ENCODE results near the gene RAE1.

Gene RAE1

DNA sequence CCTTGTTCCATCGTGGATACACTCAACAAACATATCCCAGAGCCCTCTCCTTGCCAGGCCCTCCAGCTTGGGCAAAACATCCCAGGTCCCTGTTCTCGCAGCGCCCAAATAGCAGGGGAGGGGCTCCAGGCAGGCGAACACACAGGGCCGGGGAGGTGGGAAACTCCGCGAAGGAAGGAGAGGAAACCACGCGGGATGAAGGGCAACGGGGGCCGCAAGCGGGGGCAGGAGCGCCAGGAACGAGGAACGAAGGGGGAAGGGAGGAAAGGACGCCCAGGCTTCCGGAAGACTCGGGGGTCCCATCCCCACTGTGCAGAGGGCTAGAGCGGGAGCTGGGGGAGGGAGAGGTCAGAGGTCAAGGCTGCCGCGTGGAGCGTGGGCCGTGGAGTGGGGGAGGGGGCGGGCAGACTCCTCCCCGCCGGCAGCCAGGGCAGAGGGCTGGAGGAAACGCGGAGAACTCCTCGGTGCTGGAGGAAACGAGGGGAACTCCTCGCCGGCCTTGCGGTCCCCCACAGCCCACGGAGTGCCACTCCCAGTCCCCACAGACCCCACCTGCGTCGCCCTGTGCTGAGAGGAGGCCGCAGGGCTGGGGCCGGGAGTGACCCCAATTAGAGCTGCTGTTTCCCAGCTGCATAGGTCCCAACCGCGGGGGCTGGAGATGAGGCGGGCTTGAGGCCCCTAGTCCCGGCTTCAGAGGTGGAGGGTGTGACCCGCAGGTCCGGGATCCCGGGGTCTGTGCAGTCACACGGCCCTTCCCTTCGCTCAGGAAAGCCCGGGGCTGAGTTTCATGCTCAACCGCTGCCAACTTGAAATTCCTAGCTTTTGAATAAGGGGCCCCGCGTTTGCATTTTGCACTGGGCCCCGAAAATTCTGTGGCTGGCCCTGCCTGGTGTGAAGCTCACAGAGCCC lies 38.9 kb downstream of the RAE1 start:
- DNase-seq: no peak

- DNase-seq: no peak
These were observed 39.8 kb downstream of the RAE1 start, which contains the start of gene RBM38 for GRCh38 chr20:57390604-57391438. Gene RBM38 (plus strand): TSS chr20:57391396. CDS start chr20:57391582, 186 bp downstream.

DNA sequence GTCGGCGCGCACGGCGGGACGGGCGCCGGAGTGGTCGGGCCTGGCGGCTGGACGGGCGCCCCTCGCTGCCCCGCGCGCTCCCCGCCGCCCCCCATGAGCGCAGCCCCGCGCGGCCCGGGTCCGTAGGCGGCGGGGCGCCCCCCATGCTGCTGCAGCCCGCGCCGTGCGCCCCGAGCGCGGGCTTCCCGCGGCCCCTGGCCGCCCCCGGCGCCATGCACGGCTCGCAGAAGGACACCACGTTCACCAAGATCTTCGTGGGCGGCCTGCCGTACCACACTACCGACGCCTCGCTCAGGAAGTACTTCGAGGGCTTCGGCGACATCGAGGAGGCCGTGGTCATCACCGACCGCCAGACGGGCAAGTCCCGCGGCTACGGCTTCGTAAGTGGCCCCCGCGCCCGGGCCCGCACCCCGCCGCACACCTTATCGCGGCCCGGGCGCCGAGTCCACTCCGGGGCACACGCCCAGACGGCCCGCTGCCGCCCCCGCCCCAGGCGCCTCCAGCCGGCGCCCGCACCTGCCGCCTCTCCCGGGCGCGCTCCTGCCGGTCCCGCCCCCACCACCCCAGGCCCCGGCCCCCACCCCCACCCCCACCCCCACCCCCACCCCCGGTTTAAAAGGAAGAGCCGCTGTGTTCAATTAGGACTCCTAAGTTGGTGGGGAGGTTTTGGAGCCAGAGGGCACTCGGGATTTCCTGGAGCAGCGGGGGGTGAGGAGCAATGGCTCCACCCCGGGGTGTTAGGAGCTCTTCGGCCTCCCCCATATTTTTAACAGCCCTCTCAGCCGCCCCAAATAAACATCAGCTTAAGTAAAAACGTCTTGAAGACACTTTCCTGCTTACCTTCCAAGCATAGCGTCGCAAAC lies 40.6 kb downstream of the RAE1 start:
- no peak for DNase-seq

- no peak for DNase-seq
These were observed 41.6 kb downstream of the RAE1 start for GRCh38 chr20:57392512-57393271.

- DNase-seq: no peak
These were observed 42.5 kb downstream of the RAE1 start for GRCh38 chr20:57393321-57394120.

DNA sequence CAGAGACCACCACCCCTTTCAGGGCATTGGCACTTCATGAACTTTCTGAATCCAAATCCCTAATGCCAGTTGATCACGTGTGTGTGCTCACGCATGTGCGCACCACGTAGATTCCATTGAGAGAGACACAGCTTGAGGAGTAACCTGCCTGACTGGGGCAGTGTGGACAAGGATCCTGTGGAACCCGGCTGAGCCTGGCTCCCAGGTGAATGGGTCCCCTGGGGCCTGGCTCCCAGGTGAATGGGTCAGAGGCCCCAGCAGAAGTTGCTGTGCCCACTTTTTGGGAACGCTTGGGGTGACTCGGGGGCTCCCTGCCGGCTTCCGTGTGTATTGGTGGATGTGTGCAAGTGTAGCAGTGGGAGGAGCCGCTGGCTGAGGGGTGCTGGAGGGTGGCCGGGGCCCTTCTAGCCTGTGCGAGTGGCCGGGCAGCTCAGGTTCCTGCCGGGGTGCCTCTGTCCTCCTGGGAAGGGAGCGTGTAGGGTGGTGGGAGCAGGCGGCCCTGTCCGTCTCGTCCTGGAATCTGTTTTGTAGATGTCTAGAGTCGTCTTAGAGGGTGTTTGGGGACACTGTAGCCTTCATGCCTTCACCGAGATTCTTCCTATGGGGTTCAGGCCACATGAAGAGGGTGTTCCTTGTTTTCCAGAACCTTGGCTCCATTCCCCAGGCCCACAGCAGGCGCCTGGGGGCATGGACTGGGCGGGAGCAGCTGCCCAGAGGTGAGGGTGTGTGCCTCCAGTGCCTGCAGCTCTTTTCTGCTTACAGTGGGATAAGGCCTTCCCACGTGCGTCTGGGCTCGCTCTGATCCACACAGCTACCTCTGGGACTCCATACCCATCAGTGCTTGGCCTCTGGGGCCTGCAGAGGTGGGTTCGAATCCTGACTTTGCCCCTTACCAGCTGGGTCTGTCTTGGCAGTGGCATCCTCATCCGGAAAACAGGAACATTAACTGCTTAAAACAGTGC lies 43.3 kb downstream of the RAE1 start:
- DNase-seq: no peak

- no peak for DNase-seq
These were observed 44.3 kb downstream of the RAE1 start for GRCh38 chr20:57395111-57395966.

GRCh38 chr20:57396212-57396983 lies 45.3 kb downstream of the RAE1 start:
- no peak for DNase-seq

DNA sequence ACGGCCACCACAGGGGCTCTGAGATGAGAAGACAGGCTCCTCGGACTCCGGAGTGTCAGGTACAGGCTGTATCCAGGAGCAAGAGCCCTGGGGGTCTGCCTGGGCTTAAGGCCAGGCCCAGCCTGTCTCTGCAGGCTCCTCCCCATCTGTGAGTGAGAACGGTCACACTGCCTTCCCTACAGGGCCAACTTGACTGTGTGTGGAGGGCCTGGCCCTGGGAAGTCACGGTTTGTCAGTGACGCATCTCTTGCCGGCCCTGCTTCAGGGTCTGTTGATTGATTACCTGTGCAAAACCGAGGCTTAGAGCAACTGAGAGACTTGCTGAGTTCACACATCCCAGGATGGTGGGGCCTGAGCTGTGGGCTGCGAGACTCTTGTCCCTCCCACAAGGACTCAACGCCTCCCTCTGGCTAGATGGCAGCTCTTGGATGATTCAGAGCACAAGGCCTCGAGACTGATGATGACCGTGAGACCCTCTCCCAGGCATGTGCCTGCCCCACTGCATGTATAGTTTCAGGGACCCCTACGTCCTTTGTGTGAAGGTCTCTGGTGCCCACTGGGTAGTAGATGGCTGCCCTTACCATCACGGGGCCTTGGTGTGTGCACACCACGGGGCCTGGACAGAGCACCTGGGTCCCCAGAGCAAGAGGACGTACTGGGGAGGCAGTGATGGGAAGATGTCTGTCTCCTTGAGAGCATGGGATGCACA lies 46.1 kb downstream of the RAE1 start:
- DNase-seq: no peak

GRCh38 chr20:57397693-57398108 lies 46.6 kb downstream of the RAE1 start:
- no peak for DNase-seq

- DNase-seq: peak; percentile 43
These were observed 47.3 kb downstream of the RAE1 start for GRCh38 chr20:57398231-57398821.

DNA sequence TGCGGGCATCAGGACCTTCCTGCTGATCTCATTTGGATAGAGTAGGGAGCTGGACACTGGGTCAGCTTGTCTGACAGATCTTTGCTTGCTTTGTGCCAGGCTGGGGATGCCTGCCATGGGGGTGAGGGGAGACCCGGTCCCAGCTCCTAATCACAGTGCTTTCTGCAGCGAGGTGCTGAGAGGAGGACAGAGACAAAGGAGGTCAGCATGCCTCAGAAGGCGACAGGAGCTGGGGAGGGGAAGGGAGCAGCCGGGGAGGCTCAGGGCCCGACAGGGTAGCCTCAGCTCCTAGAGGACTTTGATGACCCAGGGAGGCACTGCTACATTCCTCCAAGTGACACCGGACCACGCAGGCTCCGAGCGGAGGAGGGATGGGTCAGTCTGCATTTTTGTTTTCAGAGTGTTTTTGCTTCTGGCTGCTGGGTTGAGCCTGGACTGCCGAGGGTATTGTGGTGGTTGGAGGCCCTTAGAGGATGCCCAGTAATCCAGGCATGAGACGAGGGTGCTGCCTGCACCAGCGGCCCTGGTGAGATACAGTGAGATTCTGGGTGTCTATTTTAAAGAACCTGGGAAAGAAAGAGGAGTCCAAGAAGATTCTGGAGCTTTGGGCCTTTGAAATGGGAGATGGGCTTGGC lies 48.0 kb downstream of the RAE1 start:
- DNase-seq: no peak

- no peak for DNase-seq
These were observed 48.6 kb downstream of the RAE1 start for GRCh38 chr20:57399587-57400155.

DNA sequence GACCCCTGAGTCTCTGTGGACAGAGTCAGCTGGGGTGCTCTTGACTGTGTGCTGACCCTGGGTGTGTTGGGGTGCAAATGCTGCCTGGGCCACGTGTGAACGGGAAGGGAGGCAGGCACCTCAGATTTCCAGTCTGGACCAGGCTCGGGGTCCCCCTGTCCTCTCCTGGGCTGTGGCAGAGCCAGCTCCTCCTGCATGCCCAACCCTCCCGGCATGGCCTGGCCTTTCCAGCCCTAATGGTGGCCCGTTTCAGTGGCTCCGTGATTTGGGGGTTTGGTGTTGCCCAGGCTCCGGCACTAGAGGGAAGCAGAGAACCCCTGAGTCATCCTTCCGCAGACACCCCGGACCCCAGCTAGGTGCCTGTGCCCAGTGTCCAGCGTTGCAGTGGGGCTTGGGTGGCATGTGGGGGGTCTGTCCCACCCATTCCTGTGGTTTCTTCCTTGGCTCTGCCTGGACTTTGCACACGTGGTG lies 49.2 kb downstream of the RAE1 start:
- DNase-seq: no peak

DNA sequence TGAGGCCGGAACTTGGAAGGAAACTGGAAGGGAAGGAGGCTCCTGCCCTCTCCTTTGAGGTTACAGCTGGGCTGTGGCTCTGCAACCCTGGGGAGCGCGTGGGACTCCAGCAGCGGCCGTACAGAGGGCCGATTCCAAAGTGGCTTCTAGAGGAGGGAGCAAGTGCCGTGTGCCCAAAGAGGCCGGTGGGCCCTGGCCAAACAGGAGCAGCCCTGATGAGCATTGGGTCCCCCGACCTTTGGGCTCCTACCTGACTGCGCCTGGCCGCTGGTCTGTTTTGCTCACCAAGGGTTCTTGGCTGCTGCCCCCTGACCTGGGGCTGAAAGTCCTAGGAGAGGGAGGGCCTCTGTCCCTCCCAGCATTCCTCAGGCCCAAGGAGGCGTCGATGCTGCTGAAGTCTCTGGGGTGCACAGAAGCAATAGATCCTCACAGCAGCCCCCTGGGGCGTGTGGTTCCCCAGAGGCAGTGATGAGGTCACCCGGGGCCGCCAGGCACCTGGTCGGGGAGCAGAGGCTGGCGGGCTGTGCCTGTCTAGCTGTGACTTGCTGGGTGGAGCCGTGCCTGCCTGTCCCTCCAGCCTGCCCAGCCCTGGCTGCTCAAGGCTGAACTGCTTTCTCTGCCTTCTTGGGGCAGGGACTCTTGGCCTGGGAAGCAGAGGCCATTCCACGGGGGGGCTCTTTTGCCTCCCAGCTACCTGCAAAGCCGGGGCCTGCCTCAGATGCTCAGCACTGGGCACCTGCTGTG lies 49.9 kb downstream of the RAE1 start:
- DNase-seq: no peak
